IMR-90 (cell line): ENCODE results near the gene USPL1. TPM values are rescaled to one million over a fixed set of nuclear protein-coding genes. Genes with fewer than 3 reads are reported as not detected.

Experiments
- ATAC-seq: fragments of 200-7000 bp; cut with Tn5 transposase; 2 replicates; pipeline ENCODE4 v1.9.1; 2020; ENCODE audit warnings: low read depth, mild to moderate bottlenecking, moderate library complexity
- BruUV-seq: library from RNA; stranded (reverse); fragments of 400-500 nt; replicated peaks from 2 replicates; lab custom pipeline; 2021; lab: Mats Ljungman, UMichigan
- CTCF ChIA-PET: fragments of 300-600 bp; formaldehyde crosslinking; extraction: SDS; loops from one replicate; lab custom pipeline; 2021; ENCODE audit warnings: antibody characterized with exemption; lab: Yijun Ruan, JAX
- POLR2A ChIA-PET: fragments of 300-600 bp; sonication (Branson Sonifier 250); formaldehyde crosslinking; loops from one replicate; lab custom pipeline; 2022; ENCODE audit warnings: antibody characterized with exemption; ENCODE audit not compliant: unreplicated experiment; lab: Charles Lee
- DNase-seq: peaks from one replicate; pipeline ENCODE4 v3.0.0; 2013
- H2AFZ ChIP-seq: replicated peaks from 2 replicates; pipeline ENCODE3; 2013; ENCODE audit warnings: low read length, mild to moderate bottlenecking; ENCODE audit not compliant: poor library complexity
- H2AK5ac ChIP-seq: 2 replicates; pipeline ENCODE4 v1.6.1; 2013; ENCODE audit warnings: low read depth, low read length, inconsistent platforms
- H2AK9ac ChIP-seq: replicated peaks from 2 replicates; pipeline ENCODE3; 2013; ENCODE audit warnings: mild to moderate bottlenecking, low read depth, low read length, moderate library complexity; ENCODE audit not compliant: poor library complexity
- H2BK120ac ChIP-seq: 2 replicates; pipeline ENCODE4 v1.6.1; 2013; ENCODE audit warnings: low read depth, low read length, inconsistent platforms
- H2BK15ac ChIP-seq: 3 replicates; pipeline ENCODE4 v1.6.1; 2013; ENCODE audit warnings: low read depth, low read length, inconsistent platforms
- H2BK20ac ChIP-seq: 2 replicates; pipeline ENCODE4 v1.6.1; 2013; ENCODE audit warnings: low read depth, mild to moderate bottlenecking, inconsistent platforms, low read length, moderate library complexity
- H2BK5ac ChIP-seq: 2 replicates; pipeline ENCODE4 v1.6.1; 2013; ENCODE audit warnings: mild to moderate bottlenecking, low read depth, low read length, inconsistent platforms; ENCODE audit not compliant: poor library complexity, severe bottlenecking
- H3K14ac ChIP-seq: replicated peaks from 2 replicates; pipeline ENCODE4 v1.6.1; 2013; ENCODE audit warnings: low read depth, low read length, inconsistent platforms
- H3K18ac ChIP-seq: 2 replicates; pipeline ENCODE4 v1.6.1; 2013; ENCODE audit warnings: low read depth, low read length, control low read depth
- H3K23ac ChIP-seq: 2 replicates; pipeline ENCODE4 v1.6.1; 2013; ENCODE audit warnings: low read depth, low read length, inconsistent platforms
- H3K27ac ChIP-seq: 2 replicates; pipeline ENCODE4 v1.5.1; 2013; ENCODE audit warnings: mild to moderate bottlenecking, control low read depth, low read length; ENCODE audit not compliant: insufficient read depth
- H3K27me3 ChIP-seq: 2 replicates; pipeline ENCODE4 v1.6.1; 2013; ENCODE audit warnings: low read length; ENCODE audit not compliant: control insufficient read depth, insufficient read depth
- H3K36me3 ChIP-seq: 2 replicates; pipeline ENCODE4 v1.6.1; 2013; ENCODE audit warnings: low read length, mixed read lengths; ENCODE audit not compliant: control insufficient read depth, insufficient read depth
- H3K4ac ChIP-seq: 2 replicates; pipeline ENCODE4 v1.6.1; 2013; ENCODE audit warnings: low read depth, low read length, inconsistent platforms
- H3K4me1 ChIP-seq: 2 replicates; pipeline ENCODE4 v1.6.1; 2013; ENCODE audit warnings: low read length, mixed read lengths; ENCODE audit not compliant: control insufficient read depth, insufficient read depth
- H3K4me2 ChIP-seq: 2 replicates; pipeline ENCODE4 v1.6.1; 2013; ENCODE audit warnings: low read depth, mild to moderate bottlenecking, control low read depth, low read length, moderate library complexity
- H3K4me3 ChIP-seq: 2 replicates; pipeline ENCODE4 v1.5.1; 2013; ENCODE audit warnings: low read depth, mild to moderate bottlenecking, control low read depth, low read length, moderate library complexity; ENCODE audit not compliant: insufficient read depth
- H3K56ac ChIP-seq: 2 replicates; pipeline ENCODE4 v1.6.1; 2013; ENCODE audit warnings: low read length, inconsistent platforms; ENCODE audit not compliant: insufficient read depth; ENCODE audit errors: extremely low read depth
- H3K79me1 ChIP-seq, 2 experiments: 2 replicates each; pipeline ENCODE4 v1.6.1; 2013; ENCODE audit warnings: low read length in 2 of 2, inconsistent platforms in 1 of 2, low read depth in 1 of 2
- H3K9ac ChIP-seq: 2 replicates; pipeline ENCODE4 v1.6.1; 2013; ENCODE audit warnings: low read depth, low read length, control low read depth
- H3K9me1 ChIP-seq: 2 replicates; pipeline ENCODE4 v1.6.1; 2013; ENCODE audit warnings: low read length, inconsistent platforms; ENCODE audit not compliant: insufficient read depth
- H3K9me3 ChIP-seq: 2 replicates; pipeline ENCODE4 v1.6.1; 2013; ENCODE audit warnings: low read length; ENCODE audit not compliant: control insufficient read depth, insufficient read depth
- H4K20me1 ChIP-seq: 2 replicates; pipeline ENCODE4 v1.6.1; 2013; ENCODE audit warnings: low read length, inconsistent platforms; ENCODE audit not compliant: insufficient read depth
- H4K5ac ChIP-seq: 2 replicates; pipeline ENCODE4 v1.6.1; 2013; ENCODE audit warnings: mild to moderate bottlenecking, low read depth, low read length, control low read depth
- H4K8ac ChIP-seq, 2 experiments: 2 replicates each; pipeline ENCODE4 v1.6.1; 2013; ENCODE audit warnings: low read depth in 2 of 2, low read length in 2 of 2, control low read depth in 1 of 2, inconsistent platforms in 1 of 2
- H4K91ac ChIP-seq: 2 replicates; pipeline ENCODE4 v1.6.1; 2013; ENCODE audit warnings: low read depth, low read length, inconsistent platforms; ENCODE audit not compliant: insufficient read depth
- BHLHE40 ChIP-seq: fragments of 150-350 bp; IDR thresholded peaks from 2 replicates; pipeline ENCODE4 v1.6.1; 2016; ENCODE audit warnings: mild to moderate bottlenecking, low read depth, low read length
- CEBPB ChIP-seq: IDR thresholded peaks from 2 replicates; pipeline ENCODE4 v1.6.1; 2012; ENCODE audit warnings: low read depth, low read length, improper control_type of control experiment
- CTCF ChIP-seq: conservative IDR thresholded peaks from 2 replicates; pipeline ENCODE4 v1.5.1; 2012; ENCODE audit warnings: mild to moderate bottlenecking, low read depth, low read length, improper control_type of control experiment
- ELK1 ChIP-seq: fragments of 150-350 bp; IDR thresholded peaks from 2 replicates; pipeline ENCODE4 v1.6.1; 2016; ENCODE audit warnings: low read depth, mild to moderate bottlenecking, low read length, moderate library complexity, borderline replicate concordance
- FOS ChIP-seq: fragments of 150-350 bp; IDR thresholded peaks from 2 replicates; pipeline ENCODE4 v1.6.1; 2016; ENCODE audit warnings: low read depth, low read length
- MAFK ChIP-seq: IDR thresholded peaks from 2 replicates; pipeline ENCODE4 v1.6.1; 2012; ENCODE audit warnings: low read depth, low read length, improper control_type of control experiment
- MAZ ChIP-seq: IDR thresholded peaks from 2 replicates; pipeline ENCODE4 v1.6.1; 2012; ENCODE audit warnings: low read depth, mild to moderate bottlenecking, low read length, improper control_type of control experiment, moderate library complexity, borderline replicate concordance
- MXI1 ChIP-seq: IDR thresholded peaks from 2 replicates; pipeline ENCODE4 v1.6.1; 2012; ENCODE audit warnings: low read depth, mild to moderate bottlenecking, low read length, moderate library complexity, borderline replicate concordance
- NFE2L2 ChIP-seq: fragments of 150-350 bp; IDR thresholded peaks from 2 replicates; pipeline ENCODE4 v1.6.1; 2016; ENCODE audit warnings: low read depth, mild to moderate bottlenecking, low read length
- POLR2A ChIP-seq: IDR thresholded peaks from 2 replicates; pipeline ENCODE4 v1.6.1; 2012; ENCODE audit warnings: mild to moderate bottlenecking, low read depth, low read length
- RAD21 ChIP-seq: IDR thresholded peaks from 2 replicates; pipeline ENCODE4 v1.6.1; 2012; ENCODE audit warnings: low read length, improper control_type of control experiment
- RCOR1 ChIP-seq: IDR thresholded peaks from 2 replicates; pipeline ENCODE4 v1.6.1; 2012; ENCODE audit warnings: mild to moderate bottlenecking, low read length, improper control_type of control experiment; ENCODE audit not compliant: insufficient replicate concordance
- RFX5 ChIP-seq: IDR thresholded peaks from 2 replicates; pipeline ENCODE4 v1.8.0; 2012; ENCODE audit warnings: low read depth, mild to moderate bottlenecking, low read length, moderate library complexity
- USF2 ChIP-seq: fragments of 150-350 bp; IDR thresholded peaks from 2 replicates; pipeline ENCODE4 v1.6.1; 2017; ENCODE audit warnings: mild to moderate bottlenecking, antibody characterized with exemption, low read length, low read depth
- WGBS, 2 experiments: methylation state at CpG; one replicate each; pipeline versions ENCODE4 v1.1.5 to v1.1.7; 2013; ENCODE audit warnings: missing lambda C conversion rate in 2 of 2; ENCODE audit not compliant: insufficient read length in 1 of 2; ENCODE audit errors: extremely low coverage in 2 of 2; 5-methylcytosine and 5-hydroxymethylcytosine counted together
- dilution Hi-C: fragments of 300-500 bp; cut with HindIII; formaldehyde crosslinking; loops from one replicate; pipeline ENCODE4 v1.14.3; 2018; ENCODE audit warnings: low sequenced_read_pairs; ENCODE audit not compliant: unreplicated experiment
- in situ Hi-C: fragments of 300-500 bp; cut with MboI; formaldehyde crosslinking; loops from 3 replicates; pipeline ENCODE4 v1.14.3; 2019; ENCODE audit warnings: low sequenced_read_pairs, inconsistent platforms, mixed read lengths
- intact Hi-C: fragments of 100-400 bp; cut with micrococcal nuclease; formaldehyde crosslinking; loops from 2 replicates; pipeline ENCODE4 v1.10.0; 2022
- polyA plus RNA-seq, 3 experiments: library from polyadenylated mRNA; depleted of rRNA; stranded (reverse); fragments of >200 nt; gene quantifications; 2 replicates each; pipeline ENCODE4 v1.2.3, GENCODE V29; 2012; ENCODE audit warnings: low replicate concordance in 1 of 3
- total RNA-seq: library from RNA; depleted of rRNA; stranded (reverse); fragments of >200 nt; gene quantifications from 2 replicates; pipeline ENCODE4 v1.2.3, GENCODE V29; 2012

Gene USPL1
- total and polyA plus RNA-seq, 2 of the 4 experiments (the other 2 are of a cell fraction): 12.1 to 15.4 TPM

GRCh38 chr13:30656178-30656577 is 38.5 kb downstream of the USPL1 start:
- Histone ChIP-seq H3K36me3 (peaks cover 14% of the 10 kb centered on the region), H2BK5ac (no peak overlapping the region), H4K5ac (no peak overlapping the region), H3K27ac (no peak overlapping the region), H2BK20ac (no peak overlapping the region), H3K9me3 (no peaks in the 10 kb centered on the region), H2AK9ac (no peak overlapping the region), H3K9ac (no peak overlapping the region), H3K9me1 (no peaks in the 10 kb centered on the region), H4K91ac (no peak overlapping the region), H4K20me1 (no peaks in the 10 kb centered on the region), H3K23ac (no peak overlapping the region), H3K56ac (no peak overlapping the region), H3K18ac (no peak overlapping the region), H3K4me1 (no peaks in the 10 kb centered on the region), H3K4me2 (no peak overlapping the region), H3K14ac (no peak overlapping the region), H2BK120ac (no peak overlapping the region), H3K4me3 (no peak overlapping the region), H4K8ac (no peak overlapping the region), H2AK5ac (no peak overlapping the region), H3K27me3 (no peaks in the 10 kb centered on the region), H2AFZ (no peak overlapping the region), H3K4ac (no peak overlapping the region), H2BK15ac (no peak overlapping the region), H3K79me1 (peaks cover 3 to 20% of the 10 kb centered on the region in 2 experiments)
- dilution Hi-C loops (no loop called here), intact Hi-C loops (no loop called here), in situ Hi-C loops (no loop called here)
- ATAC-seq: no peak
- CTCF ChIA-PET: no interaction called here
- POLR2A ChIA-PET: no interaction called here
- no CpG with 5 or more reads among the region's 3 CpGs for WGBS, 2 experiments
- no TSS peak for BruUV-seq
- no peak for TF ChIP-seq MXI1
- TF ChIP-seq MAZ: no peak
- no peak for TF ChIP-seq POLR2A
- TF ChIP-seq NFE2L2: no peak
- TF ChIP-seq CEBPB: no peak
- no peak for TF ChIP-seq FOS
- TF ChIP-seq RFX5: no peak
- TF ChIP-seq RAD21: no peak
- TF ChIP-seq BHLHE40: no peak
- TF ChIP-seq ELK1: no peak
- no peak for TF ChIP-seq CTCF
- TF ChIP-seq USF2: no peak
- TF ChIP-seq RCOR1: no peak
- no peak for TF ChIP-seq MAFK
- no peak for DNase-seq
